GM12878 (cell line): Measurements from ENCODE around the gene RASGEF1B. TPM values are rescaled to one million over a fixed set of nuclear protein-coding genes. Genes with fewer than 3 reads are reported as not detected.

Experiments
- ATAC-seq: fragments of 200-7000 bp; cut with Tn5 transposase; 3 replicates; pipeline ENCODE4 v1.9.1; 2020; ENCODE audit warnings: mild to moderate bottlenecking, moderate library complexity
- BruUV-seq: library from RNA; stranded (reverse); fragments of 400-500 nt; replicated peaks from 2 replicates; lab custom pipeline; 2021; lab: Mats Ljungman, UMichigan
- CTCF ChIA-PET: fragments of 300-600 bp; sonication (Branson Sonifier 250); formaldehyde crosslinking; extraction: SDS; loops from one replicate; lab custom pipeline; 2021; ENCODE audit warnings: inconsistent platforms; lab: Yijun Ruan, JAX
- POLR2A ChIA-PET: fragments of 350-600 bp; formaldehyde crosslinking; extraction: SDS; loops from one replicate; lab custom pipeline; 2021; ENCODE audit warnings: inconsistent platforms; lab: Charles Lee
- RAD21 ChIA-PET: fragments of 300-600 bp; sonication (Branson Sonifier 250); formaldehyde crosslinking; loops from one replicate; lab custom pipeline; 2023; ENCODE audit warnings: antibody characterized with exemption; ENCODE audit not compliant: unreplicated experiment; lab: Charles Lee
- SMC1A ChIA-PET: fragments of 300-600 bp; sonication (Branson Sonifier 250); formaldehyde crosslinking; loops from one replicate; lab custom pipeline; 2023; ENCODE audit not compliant: unreplicated experiment, uncharacterized antibody; lab: Charles Lee
- DNase-seq: peaks from one replicate; pipeline ENCODE4 v3.0.0-alpha.2; 2011; ENCODE audit warnings: low read depth, low spot score
- FAIRE-seq: peaks from 3 replicates; lab custom pipeline; 2011; peaks lifted over from hg19 to GRCh38; lab: Jason Lieb, UNC
- H2AFZ ChIP-seq: 2 replicates; pipeline ENCODE4 v1.6.0; 2011; ENCODE audit warnings: low read depth, low read length, control low read depth; ENCODE audit not compliant: control insufficient read depth
- H3K27ac ChIP-seq: 2 replicates; pipeline ENCODE4 v1.5.1; 2011; ENCODE audit warnings: control low read depth; ENCODE audit not compliant: control insufficient read depth, insufficient read depth
- H3K27me3 ChIP-seq, 2 experiments: replicated peaks in 1 of 2; 2 replicates each; pipeline versions ENCODE4 v1.6.0 to v1.6.1; 2011; ENCODE audit warnings: low read length in 1 of 2; ENCODE audit not compliant: control insufficient read depth in 2 of 2, insufficient read depth in 2 of 2
- H3K36me3 ChIP-seq, 2 experiments: 2 replicates each; pipeline ENCODE4 v1.5.1; 2011; ENCODE audit warnings: low read length in 1 of 2; ENCODE audit not compliant: control insufficient read depth in 2 of 2, insufficient read depth in 2 of 2
- H3K4me1 ChIP-seq: 2 replicates; pipeline ENCODE4 v1.6.1; 2011; ENCODE audit warnings: mild to moderate bottlenecking, low read length, moderate library complexity, mixed read lengths; ENCODE audit not compliant: control insufficient read depth, insufficient read depth
- H3K4me2 ChIP-seq: 2 replicates; pipeline ENCODE4 v1.6.0; 2011; ENCODE audit warnings: control low read depth; ENCODE audit not compliant: control insufficient read depth, insufficient read depth
- H3K4me3 ChIP-seq: fragments of 200-600 bp; sonication (generic); 2 replicates; pipeline ENCODE4 v1.5.1; 2016
- H3K79me2 ChIP-seq: 2 replicates; pipeline ENCODE4 v1.6.0; 2011; ENCODE audit warnings: low read length; ENCODE audit not compliant: control insufficient read depth, insufficient read depth
- H3K9ac ChIP-seq: 2 replicates; pipeline ENCODE4 v1.8.0; 2011; ENCODE audit warnings: low read length, control low read depth, mixed read lengths; ENCODE audit not compliant: control insufficient read depth, insufficient read depth
- H3K9me3 ChIP-seq: replicated peaks from 3 replicates; pipeline ENCODE4 v1.5.1; 2011; ENCODE audit warnings: mild to moderate bottlenecking, low read length; ENCODE audit not compliant: control insufficient read depth, insufficient read depth
- H4K20me1 ChIP-seq: 2 replicates; pipeline ENCODE4 v1.6.0; 2011; ENCODE audit not compliant: control insufficient read depth, insufficient read depth
- CEBPZ ChIP-seq: fragments of 150-350 bp; IDR thresholded peaks from 2 replicates; pipeline ENCODE4 v1.6.1; 2016; ENCODE audit warnings: low read depth, low read length
- FOXK2 ChIP-seq: fragments of 450-650 bp; IDR thresholded peaks from 2 replicates; pipeline ENCODE4 v1.6.1; 2017; ENCODE audit warnings: mild to moderate bottlenecking, moderate library complexity
- GATAD2B ChIP-seq: fragments of 450-650 bp; conservative IDR thresholded peaks from 2 replicates; pipeline ENCODE4 v1.6.1; 2017; ENCODE audit warnings: low read depth, mild to moderate bottlenecking, moderate library complexity
- PRDM15 ChIP-seq: fragments of 450-650 bp; formaldehyde crosslinking; IDR thresholded peaks from 2 replicates; pipeline ENCODE4 v1.4.0; 2020; ENCODE audit warnings: mild to moderate bottlenecking, moderate library complexity
- RAD21 ChIP-seq: IDR thresholded peaks from 2 replicates; pipeline ENCODE4 v1.6.1; 2011; ENCODE audit warnings: mild to moderate bottlenecking, low read depth, low read length, moderate library complexity; ENCODE audit not compliant: insufficient read depth
- SPI1 ChIP-seq: IDR thresholded peaks from 2 replicates; pipeline ENCODE4 v1.6.1; 2011; ENCODE audit warnings: low read depth, mild to moderate bottlenecking, low read length, moderate library complexity, borderline replicate concordance; ENCODE audit not compliant: insufficient read depth
- ZNF24 ChIP-seq: fragments of 450-650 bp; IDR thresholded peaks from 2 replicates; pipeline ENCODE4 v1.6.1; 2017; ENCODE audit warnings: antibody characterized with exemption, mild to moderate bottlenecking
- WGBS: methylation state at CpG from one replicate; pipeline ENCODE4 v1.1.6; 2016; ENCODE audit warnings: low lambda C conversion rate; ENCODE audit not compliant: insufficient replicate concordance, insufficient coverage; ENCODE audit errors: missing lambda C conversion rate; 5-methylcytosine and 5-hydroxymethylcytosine counted together
- in situ Hi-C: fragments of 300-500 bp; cut with MboI; formaldehyde crosslinking; loops from 9 replicates; pipeline ENCODE4 v1.14.3; 2018; ENCODE audit warnings: mixed read lengths
- intact Hi-C: fragments of 100-400 bp; cut with micrococcal nuclease; formaldehyde crosslinking; loops from one replicate; pipeline ENCODE4 v1.14.2; 2022; ENCODE audit not compliant: unreplicated experiment
- polyA plus RNA-seq, 11 experiments: library from polyadenylated mRNA; depleted of rRNA in 4 of 11; unstranded in 6 of 11; stranded (reverse) in 5 of 11; fragments of >200 nt; fragmentation: Nextera tagmentation in 4 of 11; fragmentation: Illumina TruSeq in 1 of 11; extraction: Ambion mirVana in 4 of 11; extraction: Trizol in 1 of 11; gene quantifications; 1 replicate in 1 of 11; 2 replicates in 10 of 11; pipeline versions ENCODE4 v1.2.1 to v1.2.3, GENCODE V29; 2011 to 2016; ENCODE audit warnings: inconsistent platforms in 2 of 11, missing spikeins in 2 of 11, low read depth in 1 of 11
- total RNA-seq, 4 experiments: library from RNA; depleted of rRNA in 3 of 4; stranded (reverse); fragments of >200 nt in 3 of 4; fragmentation: Illumina TruSeq in 1 of 4; extraction: Trizol in 1 of 4; gene quantifications; 2 replicates each; pipeline versions ENCODE4 v1.2.1 to v1.2.3, GENCODE V29; 2013 to 2021
- TF ChIP-seq, protein P1 (sequence below): fragments of 450-650 bp; IDR thresholded peaks from 2 replicates; pipeline ENCODE4 v1.6.1; 2017; ENCODE audit warnings: mild to moderate bottlenecking, low read depth, inconsistent platforms; ENCODE audit not compliant: poor library complexity, severe bottlenecking

RASGEF1B gene
- total and polyA plus RNA-seq, 10 of the 15 experiments (the other 5 are each of a cell fraction or from before 2014, with no cell fraction given) = 0.03 to 0.24 (median 0.10) TPM; not detected in 2

- no peaks in the 10 kb centered on the region for H3K9me3 ChIP-seq
- H3K36me3 ChIP-seq = no peaks in the 10 kb centered on the region
- TF ChIP-seq, protein P1, sequence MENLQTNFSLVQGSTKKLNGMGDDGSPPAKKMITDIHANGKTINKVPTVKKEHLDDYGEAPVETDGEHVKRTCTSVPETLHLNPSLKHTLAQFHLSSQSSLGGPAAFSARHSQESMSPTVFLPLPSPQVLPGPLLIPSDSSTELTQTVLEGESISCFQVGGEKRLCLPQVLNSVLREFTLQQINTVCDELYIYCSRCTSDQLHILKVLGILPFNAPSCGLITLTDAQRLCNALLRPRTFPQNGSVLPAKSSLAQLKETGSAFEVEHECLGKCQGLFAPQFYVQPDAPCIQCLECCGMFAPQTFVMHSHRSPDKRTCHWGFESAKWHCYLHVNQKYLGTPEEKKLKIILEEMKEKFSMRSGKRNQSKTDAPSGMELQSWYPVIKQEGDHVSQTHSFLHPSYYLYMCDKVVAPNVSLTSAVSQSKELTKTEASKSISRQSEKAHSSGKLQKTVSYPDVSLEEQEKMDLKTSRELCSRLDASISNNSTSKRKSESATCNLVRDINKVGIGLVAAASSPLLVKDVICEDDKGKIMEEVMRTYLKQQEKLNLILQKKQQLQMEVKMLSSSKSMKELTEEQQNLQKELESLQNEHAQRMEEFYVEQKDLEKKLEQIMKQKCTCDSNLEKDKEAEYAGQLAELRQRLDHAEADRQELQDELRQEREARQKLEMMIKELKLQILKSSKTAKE = no peak
- TF ChIP-seq CEBPZ (no peak), ZNF24 (no peak), FOXK2 (no peak), RAD21 (no peak), PRDM15 (CRISPR knock-in tag) (no peak), GATAD2B (no peak), SPI1 (no peak)
- BruUV-seq = no TSS peak
- RAD21 ChIA-PET = no interaction called here
- no peaks in the 10 kb centered on the region for H4K20me1 ChIP-seq
- CTCF ChIA-PET = interaction anchor here (0.7 kb wide), 1 partner anchor 14 kb away, joined by 3 read pairs; no protein-coding TSS in a partner anchor
- ATAC-seq = no peak
- H3K4me2 ChIP-seq = no peak overlapping the region
- no peak overlapping the region for H3K4me3 ChIP-seq
- no peaks in the 10 kb centered on the region for H3K79me2 ChIP-seq
- FAIRE-seq = no peak
- in situ Hi-C loops = no loop called here
- no peak overlapping the region for H3K27ac ChIP-seq
- POLR2A ChIA-PET = no interaction called here
- no peaks in the 10 kb centered on the region for H3K4me1 ChIP-seq
- SMC1A ChIA-PET = interaction anchor here (1.3 kb wide), 1 partner anchor 12 kb away, joined by 5 read pairs; no protein-coding TSS in a partner anchor
- H3K9ac ChIP-seq = no peak overlapping the region
- no peak for DNase-seq
- intact Hi-C loops = loop anchor here (5.0 kb wide), 1 partner anchor 58 kb away; no protein-coding TSS in a partner anchor
- 56% methylated on average over 6 of the region's 6 CpGs for WGBS
- peaks cover 0 to 2% of the 10 kb centered on the region in 2 experiments; a peak in 1 of 4 replicates for H3K27me3 ChIP-seq
- H2AFZ ChIP-seq = no peak overlapping the region
Measured at GRCh38 chr4:81504112-81505003, 32.7 kb upstream of the RASGEF1B start.
